Embryonic facial prominence (tissue), 1 donor: Measurements from ENCODE around the gene GIMAP6.
"Not testable (repeated sequence)": the region's sequence is repeated elsewhere in the genome, so short reads cannot be mapped to it uniquely, and the experiment has no call there.

Source experiments
- DNase-seq: peaks from one replicate; pipeline ENCODE4 v3.0.0-alpha.2; 2016; ENCODE audit errors: extremely low spot score

GIMAP6 gene

GRCh38 chr7:150631866-150632864, at the start of gene GIMAP6:
Gene GIMAP6 (minus strand): TSS chr7:150632385. CDS start chr7:150630142, 2,243 bp downstream.
- DNase-seq = no peak

GRCh38 chr7:150680364-150680763, 48.2 kb upstream of the GIMAP6 start:
- DNase-seq = not testable (repeated sequence)

- not testable (repeated sequence) for DNase-seq
Observed at GRCh38 chr7:150678601-150679000, 46.4 kb upstream of the GIMAP6 start.

DNA sequence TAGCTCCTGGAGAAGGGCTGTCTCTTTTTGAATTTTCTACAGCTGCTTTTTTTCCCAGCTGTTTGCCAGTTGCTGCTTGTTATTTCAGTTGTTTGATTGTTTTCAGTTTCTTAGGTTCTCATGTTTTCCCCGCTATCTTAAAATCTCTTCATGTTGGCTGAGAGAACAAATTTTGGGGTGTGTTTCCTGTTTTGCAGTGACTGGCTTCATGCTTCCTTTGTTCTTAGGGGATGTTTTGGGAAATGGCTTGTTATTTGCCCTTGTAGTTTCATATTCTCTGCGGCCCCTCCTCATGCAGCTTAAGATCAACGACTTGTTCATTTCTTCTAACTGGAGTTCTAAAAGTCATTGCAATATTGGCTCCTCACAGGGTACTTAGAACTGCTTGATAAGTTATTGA, 44.7 kb upstream of the GIMAP6 start:
- not testable (repeated sequence) for DNase-seq

DNA sequence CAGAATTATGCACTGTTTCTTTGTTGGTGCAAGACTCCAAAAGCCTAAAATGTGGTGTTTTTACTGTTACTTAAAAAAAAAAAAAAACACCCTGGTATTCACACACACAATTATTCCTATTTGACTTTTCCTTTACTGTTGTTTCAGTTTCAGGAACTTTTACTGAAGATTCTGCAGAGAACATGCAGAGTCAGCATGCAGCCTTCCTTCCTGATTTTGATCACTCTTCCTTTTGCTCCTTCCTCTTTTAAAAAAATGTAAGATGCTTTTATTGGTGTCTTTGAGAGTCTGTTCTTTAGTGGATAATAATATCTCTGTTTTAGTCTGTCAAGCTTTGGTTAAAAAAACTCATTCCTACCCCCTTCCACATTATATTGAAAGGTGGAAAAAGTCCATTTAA, 44.1 kb upstream of the GIMAP6 start:
- DNase-seq = not testable (repeated sequence)

GRCh38 chr7:150675714-150676113, 43.5 kb upstream of the GIMAP6 start:
- no peak for DNase-seq

GRCh38 chr7:150671798-150672585, 39.8 kb upstream of the GIMAP6 start:
- DNase-seq = not testable (repeated sequence)

GRCh38 chr7:150668977-150669376, 36.8 kb upstream of the GIMAP6 start:
- DNase-seq = no peak

- no peak for DNase-seq
Observed at GRCh38 chr7:150668472-150668911, 36.3 kb upstream of the GIMAP6 start.

- no peak for DNase-seq
Observed at GRCh38 chr7:150666412-150666811, 34.2 kb upstream of the GIMAP6 start.

DNA sequence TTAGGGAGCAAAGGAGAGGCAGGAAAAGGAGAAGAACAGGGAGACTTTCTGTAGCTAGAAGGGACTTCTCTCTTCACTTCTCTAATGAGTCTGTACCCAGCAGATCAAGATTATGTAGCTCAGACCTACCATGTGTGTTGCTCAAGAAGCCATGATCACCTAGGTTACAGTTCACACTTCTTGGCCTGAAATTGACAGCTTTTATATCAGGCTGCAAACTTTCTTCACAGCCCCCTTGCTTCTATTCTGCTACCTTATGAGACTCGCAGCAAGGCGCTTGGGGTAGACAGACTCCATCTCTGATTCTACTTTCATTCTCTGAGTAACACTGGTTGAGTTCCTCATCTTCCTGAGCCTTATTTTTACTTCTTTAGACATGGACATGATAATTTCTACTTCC, 33.7 kb upstream of the GIMAP6 start:
- no peak for DNase-seq

DNA sequence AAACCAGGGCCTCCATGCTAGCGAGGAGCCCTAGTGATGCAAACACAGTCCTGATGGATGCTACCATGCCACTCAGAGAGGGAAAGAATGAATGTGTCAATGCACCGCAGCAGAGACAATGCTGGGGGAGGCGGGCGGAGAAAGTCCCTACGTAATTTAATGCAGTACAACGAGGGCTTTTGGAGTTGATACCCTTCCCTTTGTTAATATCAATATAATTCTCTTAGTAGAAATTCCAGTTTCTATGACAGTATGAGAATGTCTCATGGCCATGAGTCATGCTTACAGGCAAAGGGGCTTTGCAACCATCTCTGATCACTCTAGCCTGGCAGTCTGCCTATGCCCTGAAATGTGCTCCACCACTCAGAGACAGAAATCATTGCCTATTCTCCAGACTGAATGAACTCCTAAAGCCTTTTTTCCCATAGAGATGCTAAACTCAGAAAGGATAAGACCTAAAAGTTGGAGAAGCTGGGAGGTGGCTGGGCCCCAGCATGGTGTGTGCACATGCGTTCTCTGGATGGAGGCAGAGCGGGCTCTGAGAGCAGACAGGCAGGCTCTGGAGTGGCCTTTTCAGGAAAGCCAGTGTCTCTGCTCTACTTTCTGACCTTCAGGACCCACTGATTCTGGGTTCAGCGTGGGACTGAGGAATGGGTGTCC, 33.0 kb upstream of the GIMAP6 start:
- DNase-seq = no peak

DNA sequence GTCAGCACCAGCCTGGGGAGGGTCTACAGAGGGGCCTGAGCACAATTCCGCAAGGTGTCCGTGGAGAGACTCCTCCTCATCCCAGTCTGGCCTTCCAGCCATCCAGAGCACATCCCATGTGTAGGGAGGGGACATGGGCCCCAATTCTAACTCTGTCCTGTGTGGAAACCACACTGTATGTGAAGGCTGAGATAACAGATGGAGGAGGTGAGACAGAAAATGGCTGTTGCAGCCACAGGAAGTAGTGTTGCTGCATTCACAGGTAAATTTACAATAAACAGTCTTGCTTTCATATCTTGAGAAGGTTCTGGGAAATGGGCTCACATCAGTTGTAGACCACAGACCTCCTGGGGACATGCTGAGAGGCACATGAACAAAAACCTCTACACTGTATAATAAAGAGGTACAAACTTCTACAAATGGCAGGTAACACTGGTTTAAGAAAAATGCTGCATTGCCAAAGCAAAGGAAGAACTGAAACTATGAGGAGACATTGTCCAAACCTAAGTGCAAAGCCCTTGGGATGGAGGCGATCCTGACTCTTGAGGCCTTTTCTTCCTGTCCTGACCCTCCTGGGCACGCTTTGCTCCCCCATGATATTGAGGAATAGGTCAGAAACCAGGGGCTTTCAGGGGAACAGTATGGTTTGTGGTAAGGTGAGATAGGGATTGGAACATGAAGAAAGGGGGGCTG, 31.8 kb upstream of the GIMAP6 start:
- no peak for DNase-seq

DNA sequence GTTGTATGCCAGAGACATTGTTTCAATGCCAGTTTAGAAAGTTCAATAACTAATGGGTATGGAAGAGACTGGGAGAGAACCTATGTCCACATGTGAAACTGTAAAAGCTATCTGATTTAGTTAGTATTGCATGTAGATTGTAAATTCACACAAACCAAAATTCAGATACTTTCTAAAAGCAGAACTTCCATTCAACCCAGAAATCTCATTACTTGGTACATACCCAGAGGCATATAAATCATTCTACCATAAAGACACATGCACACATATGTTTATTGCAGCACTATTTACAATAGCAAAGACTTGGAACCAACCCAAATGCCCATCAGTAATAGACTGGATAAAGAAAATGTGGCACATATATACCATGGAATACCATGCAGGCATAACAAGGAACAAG, 30.6 kb upstream of the GIMAP6 start:
- DNase-seq = not testable (repeated sequence)

GRCh38 chr7:150660939-150661613, 28.9 kb upstream of the GIMAP6 start:
- DNase-seq = no peak

GRCh38 chr7:150657526-150657925, 25.3 kb upstream of the GIMAP6 start:
- no peak for DNase-seq

GRCh38 chr7:150656047-150656446, 23.9 kb upstream of the GIMAP6 start:
- no peak for DNase-seq

- no peak for DNase-seq
Observed at GRCh38 chr7:150654692-150655091, 22.5 kb upstream of the GIMAP6 start.

- no peak for DNase-seq
Observed at GRCh38 chr7:150649080-150649385, 16.8 kb upstream of the GIMAP6 start.

DNA sequence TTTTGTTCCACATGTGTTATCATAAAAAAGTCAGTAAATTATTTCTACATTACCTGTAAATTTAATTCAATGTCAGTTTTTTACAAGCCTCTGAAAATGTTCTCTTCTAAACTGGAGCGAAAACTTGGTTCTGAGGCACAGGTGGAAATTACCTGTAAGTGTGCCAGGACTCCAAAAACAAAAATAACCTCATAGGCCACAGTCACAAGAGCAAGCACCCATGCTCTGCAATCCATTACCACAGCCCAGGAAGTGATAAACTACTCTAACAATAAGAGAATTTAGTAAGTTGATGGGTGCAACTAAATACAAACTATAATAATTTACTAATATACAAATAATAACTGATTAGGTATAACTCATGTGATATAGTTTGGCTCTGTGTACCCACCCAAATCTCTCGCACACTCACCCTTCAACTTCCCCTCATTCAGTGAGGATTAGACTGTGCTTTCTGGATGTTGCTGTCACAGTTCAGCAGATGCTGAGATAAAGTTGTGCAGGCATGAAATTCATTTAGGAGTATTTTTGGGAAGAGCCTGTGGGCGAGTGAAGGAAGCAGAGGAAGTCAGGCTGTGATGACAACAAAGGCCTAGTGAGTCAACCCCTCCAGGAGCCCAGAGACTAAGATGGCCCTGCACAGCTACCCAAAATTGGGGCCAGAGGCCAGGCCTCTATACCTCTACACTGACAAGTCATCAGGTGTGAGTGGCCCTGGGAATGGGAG, 16.3 kb upstream of the GIMAP6 start:
- DNase-seq = no peak
